SK-N-SH treated with all-trans-retinoic acid at 6 μM for 48 hours (cell line): Measurements from ENCODE around the gene DDN.

Experiments used
- ATAC-seq: fragments of 200-7000 bp; cut with Tn5 transposase; 3 replicates; pipeline ENCODE4 v1.9.1; 2020; ENCODE audit warnings: mild to moderate bottlenecking, moderate library complexity
- BACH2 ChIP-seq: fragments of 250-450 bp; sonication (Bioruptor Pico); IDR thresholded peaks from 2 replicates; pipeline ENCODE4 v1.9.0; 2021; ENCODE audit warnings: mild to moderate bottlenecking, borderline replicate concordance
- CSDC2 ChIP-seq: fragments of 250-450 bp; sonication (Bioruptor Pico); IDR thresholded peaks from 2 replicates; pipeline ENCODE4 v1.5.0; 2020; ENCODE audit warnings: mild to moderate bottlenecking, moderate library complexity
- ESRRG ChIP-seq: fragments of 250-450 bp; sonication (Bioruptor Pico); IDR thresholded peaks from 2 replicates; pipeline ENCODE4 v1.6.1; 2021; ENCODE audit warnings: mild to moderate bottlenecking
- GLIS3 ChIP-seq: fragments of 250-450 bp; sonication (Bioruptor Pico); IDR thresholded peaks from 2 replicates; pipeline ENCODE4 v1.5.0; 2020; ENCODE audit warnings: mild to moderate bottlenecking, moderate library complexity
- ISL1 ChIP-seq: fragments of 250-450 bp; sonication (Bioruptor Pico); IDR thresholded peaks from 2 replicates; pipeline ENCODE4 v2.1.2; 2022; ENCODE audit warnings: mild to moderate bottlenecking, moderate library complexity
- OSR1 ChIP-seq: fragments of 250-450 bp; sonication (Bioruptor Pico); IDR thresholded peaks from 2 replicates; pipeline ENCODE4 v1.8.0; 2022; ENCODE audit warnings: moderate library complexity, mild to moderate bottlenecking, inconsistent platforms
- PPARA ChIP-seq: fragments of 250-450 bp; sonication (Bioruptor Pico); IDR thresholded peaks from 2 replicates; pipeline ENCODE4 v1.5.0; 2020; ENCODE audit warnings: mild to moderate bottlenecking, borderline replicate concordance
- RARB ChIP-seq: fragments of 250-450 bp; sonication (Bioruptor Pico); IDR thresholded peaks from 2 replicates; pipeline ENCODE4 v1.8.0; 2021; ENCODE audit warnings: mild to moderate bottlenecking, moderate library complexity
- SNAI2 ChIP-seq: fragments of 250-450 bp; sonication (Bioruptor Pico); IDR thresholded peaks from 2 replicates; pipeline ENCODE4 v1.5.0; 2020; ENCODE audit warnings: mild to moderate bottlenecking, moderate library complexity
- TCF4 ChIP-seq: fragments of 250-450 bp; sonication (Bioruptor Pico); IDR thresholded peaks from 2 replicates; pipeline ENCODE4 v1.8.0; 2021; ENCODE audit warnings: mild to moderate bottlenecking, moderate library complexity, borderline replicate concordance
- TOX ChIP-seq: fragments of 250-450 bp; sonication (Bioruptor Pico); IDR thresholded peaks from 2 replicates; pipeline ENCODE4 v1.8.0; 2021; ENCODE audit warnings: mild to moderate bottlenecking, moderate library complexity, borderline replicate concordance
- TSHZ2 ChIP-seq: fragments of 250-450 bp; sonication (Bioruptor Pico); IDR thresholded peaks from 2 replicates; pipeline ENCODE4 v1.5.0; 2020; ENCODE audit warnings: mild to moderate bottlenecking, moderate library complexity
- ZC3H10 ChIP-seq: fragments of 250-450 bp; sonication (Bioruptor Pico); IDR thresholded peaks from 2 replicates; pipeline ENCODE4 v1.5.1; 2021; ENCODE audit warnings: mild to moderate bottlenecking, moderate library complexity
- ZFP3 ChIP-seq: fragments of 250-450 bp; sonication (Bioruptor Pico); IDR thresholded peaks from 2 replicates; pipeline ENCODE4 v1.5.0; 2020; ENCODE audit warnings: mild to moderate bottlenecking, moderate library complexity
- ZFP30 ChIP-seq: fragments of 450-650 bp; formaldehyde crosslinking; IDR thresholded peaks from 2 replicates; pipeline ENCODE4 v1.5.0; 2022; ENCODE audit warnings: mild to moderate bottlenecking, moderate library complexity
- ZNF565 ChIP-seq: fragments of 450-650 bp; formaldehyde crosslinking; conservative IDR thresholded peaks from 2 replicates; pipeline ENCODE4 v1.5.0; 2020; ENCODE audit warnings: low read depth, mild to moderate bottlenecking, moderate library complexity
- ZNF70 ChIP-seq: fragments of 450-650 bp; formaldehyde crosslinking; IDR thresholded peaks from 2 replicates; pipeline ENCODE4 v1.5.0; 2020; ENCODE audit warnings: mild to moderate bottlenecking, moderate library complexity
- ZNF8 ChIP-seq: fragments of 450-650 bp; formaldehyde crosslinking; IDR thresholded peaks from 2 replicates; pipeline ENCODE4 v1.5.0; 2020; ENCODE audit warnings: mild to moderate bottlenecking, moderate library complexity
- TF ChIP-seq, protein P1 (sequence below): fragments of 250-450 bp; sonication (Bioruptor Pico); IDR thresholded peaks from 2 replicates; pipeline ENCODE4 v1.8.0; 2020; ENCODE audit warnings: mild to moderate bottlenecking, moderate library complexity, borderline replicate concordance
- TF ChIP-seq, protein P2 (sequence below): fragments of 250-450 bp; sonication (Bioruptor Pico); IDR thresholded peaks from 2 replicates; pipeline ENCODE4 v1.8.0; 2021; ENCODE audit warnings: low read depth, mild to moderate bottlenecking, moderate library complexity, borderline replicate concordance
- TF ChIP-seq, protein P3 (sequence below): fragments of 250-450 bp; sonication (Bioruptor Pico); IDR thresholded peaks from 2 replicates; pipeline ENCODE4 v1.5.1; 2021; ENCODE audit warnings: mild to moderate bottlenecking, moderate library complexity

DDN gene

DNA sequence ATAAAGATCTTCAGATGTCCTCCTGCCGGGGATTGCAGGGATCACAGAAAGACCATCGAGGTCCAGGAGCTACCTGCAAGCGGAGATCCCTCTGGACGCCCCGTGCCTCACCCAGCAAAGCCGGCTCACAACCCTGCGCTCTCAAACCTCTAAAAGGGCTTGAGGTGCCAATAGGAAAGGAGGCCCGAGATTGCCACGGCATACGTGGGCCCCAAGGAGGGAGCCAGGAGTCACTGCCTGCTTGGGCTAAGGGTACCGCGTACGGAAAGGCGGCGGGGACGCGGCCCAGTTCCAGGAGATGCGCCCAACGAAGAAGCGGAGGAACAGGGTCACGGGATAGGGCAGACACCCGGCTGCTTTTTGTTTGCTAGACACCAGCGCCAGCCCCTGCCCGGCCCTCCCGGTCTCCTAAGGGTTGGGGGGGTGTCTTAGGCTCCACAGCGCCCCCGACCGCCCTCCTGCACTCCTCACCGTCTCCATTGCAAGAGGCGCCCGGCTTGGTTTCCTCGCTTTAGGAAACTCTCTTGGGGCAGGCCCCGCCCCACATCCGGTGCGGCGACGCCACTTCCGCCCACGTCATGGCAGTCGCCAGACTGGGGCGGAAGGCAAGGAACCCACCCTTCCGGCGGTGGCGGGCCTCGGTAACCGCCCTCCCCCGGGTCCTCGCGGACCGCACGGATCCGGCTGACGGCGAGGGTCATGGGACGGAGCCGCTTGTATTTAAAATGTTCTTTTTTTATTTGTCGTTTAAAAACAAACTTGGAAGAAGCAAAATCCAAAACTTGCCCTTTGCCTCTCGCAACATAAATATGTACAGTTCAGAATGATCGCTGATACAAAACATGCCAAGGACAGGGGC lies 19.3 kb upstream of the DDN start, which contains the start of gene PRKAG1:
PRKAG1 (minus strand) TSS at position 516 of the 859 bp plus-strand sequence; CDS start at position 480, 36 bp downstream.
- peak; percentile 87 for ATAC-seq
- TF ChIP-seq ESRRG (CRISPR knock-in tag) = 0 out of 2 replicates have a peak, but pooled peaks have one; percentile 69
- no peak for TF ChIP-seq OSR1 (CRISPR knock-in tag)
- TF ChIP-seq, protein P1, sequence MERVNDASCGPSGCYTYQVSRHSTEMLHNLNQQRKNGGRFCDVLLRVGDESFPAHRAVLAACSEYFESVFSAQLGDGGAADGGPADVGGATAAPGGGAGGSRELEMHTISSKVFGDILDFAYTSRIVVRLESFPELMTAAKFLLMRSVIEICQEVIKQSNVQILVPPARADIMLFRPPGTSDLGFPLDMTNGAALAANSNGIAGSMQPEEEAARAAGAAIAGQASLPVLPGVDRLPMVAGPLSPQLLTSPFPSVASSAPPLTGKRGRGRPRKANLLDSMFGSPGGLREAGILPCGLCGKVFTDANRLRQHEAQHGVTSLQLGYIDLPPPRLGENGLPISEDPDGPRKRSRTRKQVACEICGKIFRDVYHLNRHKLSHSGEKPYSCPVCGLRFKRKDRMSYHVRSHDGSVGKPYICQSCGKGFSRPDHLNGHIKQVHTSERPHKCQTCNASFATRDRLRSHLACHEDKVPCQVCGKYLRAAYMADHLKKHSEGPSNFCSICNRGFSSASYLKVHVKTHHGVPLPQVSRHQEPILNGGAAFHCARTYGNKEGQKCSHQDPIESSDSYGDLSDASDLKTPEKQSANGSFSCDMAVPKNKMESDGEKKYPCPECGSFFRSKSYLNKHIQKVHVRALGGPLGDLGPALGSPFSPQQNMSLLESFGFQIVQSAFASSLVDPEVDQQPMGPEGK = 0 out of 2 replicates have a peak, but pooled peaks have one; percentile 26

DNA sequence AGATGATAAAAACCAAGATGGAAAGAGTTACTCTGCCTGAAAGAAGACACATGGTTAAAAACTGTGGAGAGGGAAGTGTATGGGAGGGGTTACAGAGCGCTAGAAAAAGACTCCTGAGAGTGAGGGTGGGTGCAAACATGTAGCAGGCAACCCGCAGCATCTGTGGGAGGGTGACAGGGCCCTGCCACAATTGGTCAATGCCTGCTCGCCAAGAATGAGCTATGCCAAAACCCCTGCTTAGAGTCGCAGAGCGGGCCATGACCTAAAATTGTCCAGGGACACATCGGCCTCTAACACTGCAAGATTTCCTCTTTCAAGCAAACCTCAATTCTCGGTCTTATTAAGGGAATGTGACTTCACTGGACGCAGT lies 18.7 kb upstream of the DDN start:
- no peak for TF ChIP-seq GLIS3 (CRISPR knock-in tag)
- no peak for TF ChIP-seq ZNF70 (CRISPR knock-in tag)
- TF ChIP-seq ZNF565 (CRISPR knock-in tag) = no peak
- TF ChIP-seq ZNF8 = no peak
- no peak for TF ChIP-seq ESRRG (CRISPR knock-in tag)
- TF ChIP-seq ZFP3 (CRISPR knock-in tag) = no peak
- no peak for TF ChIP-seq ISL1 (CRISPR knock-in tag)
- no peak for TF ChIP-seq BACH2 (CRISPR knock-in tag)
- TF ChIP-seq CSDC2 (CRISPR knock-in tag) = no peak
- TF ChIP-seq TOX (CRISPR knock-in tag) = no peak
- TF ChIP-seq, protein P2, sequence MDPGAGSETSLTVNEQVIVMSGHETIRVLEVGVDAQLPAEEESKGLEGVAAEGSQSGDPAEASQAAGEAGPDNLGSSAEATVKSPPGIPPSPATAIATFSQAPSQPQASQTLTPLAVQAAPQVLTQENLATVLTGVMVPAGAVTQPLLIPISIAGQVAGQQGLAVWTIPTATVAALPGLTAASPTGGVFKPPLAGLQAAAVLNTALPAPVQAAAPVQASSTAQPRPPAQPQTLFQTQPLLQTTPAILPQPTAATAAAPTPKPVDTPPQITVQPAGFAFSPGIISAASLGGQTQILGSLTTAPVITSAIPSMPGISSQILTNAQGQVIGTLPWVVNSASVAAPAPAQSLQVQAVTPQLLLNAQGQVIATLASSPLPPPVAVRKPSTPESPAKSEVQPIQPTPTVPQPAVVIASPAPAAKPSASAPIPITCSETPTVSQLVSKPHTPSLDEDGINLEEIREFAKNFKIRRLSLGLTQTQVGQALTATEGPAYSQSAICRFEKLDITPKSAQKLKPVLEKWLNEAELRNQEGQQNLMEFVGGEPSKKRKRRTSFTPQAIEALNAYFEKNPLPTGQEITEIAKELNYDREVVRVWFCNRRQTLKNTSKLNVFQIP (CRISPR knock-in tag) = no peak
- no peak for TF ChIP-seq TSHZ2 (CRISPR knock-in tag)
- TF ChIP-seq, all 23 proteins: peak for 0
- peak; percentile 38 for ATAC-seq

GRCh38 chr12:49015196-49015595 lies 16.0 kb upstream of the DDN start:
- ATAC-seq = no peak
- TF ChIP-seq ZNF565 (CRISPR knock-in tag) (no peak), GLIS3 (CRISPR knock-in tag) (no peak)

- ATAC-seq = no peak
- TF ChIP-seq RARB (CRISPR knock-in tag) (no peak), BACH2 (CRISPR knock-in tag) (no peak), SNAI2 (CRISPR knock-in tag) (no peak), TCF4 (no peak), PPARA (CRISPR knock-in tag) (no peak), OSR1 (CRISPR knock-in tag) (no peak), ZC3H10 (no peak), ZFP3 (CRISPR knock-in tag) (no peak), ZFP30 (CRISPR knock-in tag) (no peak), ZNF565 (CRISPR knock-in tag) (no peak), TOX (CRISPR knock-in tag) (no peak), ZNF70 (CRISPR knock-in tag) (no peak), CSDC2 (CRISPR knock-in tag) (no peak)
- TF ChIP-seq, protein P2 (CRISPR knock-in tag) = no peak
- TF ChIP-seq, protein P3, sequence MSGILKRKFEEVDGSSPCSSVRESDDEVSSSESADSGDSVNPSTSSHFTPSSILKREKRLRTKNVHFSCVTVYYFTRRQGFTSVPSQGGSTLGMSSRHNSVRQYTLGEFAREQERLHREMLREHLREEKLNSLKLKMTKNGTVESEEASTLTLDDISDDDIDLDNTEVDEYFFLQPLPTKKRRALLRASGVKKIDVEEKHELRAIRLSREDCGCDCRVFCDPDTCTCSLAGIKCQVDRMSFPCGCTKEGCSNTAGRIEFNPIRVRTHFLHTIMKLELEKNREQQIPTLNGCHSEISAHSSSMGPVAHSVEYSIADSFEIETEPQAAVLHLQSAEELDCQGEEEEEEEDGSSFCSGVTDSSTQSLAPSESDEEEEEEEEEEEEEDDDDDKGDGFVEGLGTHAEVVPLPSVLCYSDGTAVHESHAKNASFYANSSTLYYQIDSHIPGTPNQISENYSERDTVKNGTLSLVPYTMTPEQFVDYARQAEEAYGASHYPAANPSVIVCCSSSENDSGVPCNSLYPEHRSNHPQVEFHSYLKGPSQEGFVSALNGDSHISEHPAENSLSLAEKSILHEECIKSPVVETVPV (CRISPR knock-in tag) = no peak
- TF ChIP-seq, protein P1 = no peak
Measured at GRCh38 chr12:49014547-49014946, 15.4 kb upstream of the DDN start.
